HepG2 (cell line): ENCODE measurements around the gene PLCXD1. TPM values are rescaled to one million over a fixed set of nuclear protein-coding genes. Genes with fewer than 3 reads are reported as not detected.

Experiments
- AHR ChIP-seq: IDR thresholded peaks from 2 replicates; pipeline ENCODE4 v1.6.1; 2018; ENCODE audit warnings: missing genetic modification reagents, missing compliant biosample characterization
- ATF7-NPFF ChIP-seq: sonication (generic); formaldehyde crosslinking; IDR thresholded peaks from 2 replicates; pipeline ENCODE4 v1.8.1; 2023; ENCODE audit warnings: mild to moderate bottlenecking, low read depth, missing genetic modification reagents, moderate library complexity
- JUN ChIP-seq: sonication (generic); formaldehyde crosslinking; IDR thresholded peaks from 2 replicates; pipeline ENCODE4 v1.4.0; 2020; ENCODE audit warnings: mild to moderate bottlenecking, missing genetic modification reagents
- SALL1 ChIP-seq: sonication (generic); formaldehyde crosslinking; IDR thresholded peaks from 2 replicates; pipeline ENCODE4 v1.8.0; 2022; ENCODE audit warnings: mild to moderate bottlenecking, missing genetic modification reagents
- U2AF2 ChIP-seq: fragments of 200-400 bp; formaldehyde crosslinking; IDR thresholded peaks from 2 replicates; pipeline ENCODE4 v1.6.1; 2017; ENCODE audit warnings: low read depth, mild to moderate bottlenecking, low read length
- ZFP91 ChIP-seq: sonication (generic); formaldehyde crosslinking; IDR thresholded peaks from 2 replicates; pipeline ENCODE4 v1.9.0; 2022; ENCODE audit warnings: missing genetic modification reagents, mild to moderate bottlenecking, borderline replicate concordance
- ZMYM3 ChIP-seq: sonication (generic); formaldehyde crosslinking; IDR thresholded peaks from 2 replicates; pipeline ENCODE4 v1.5.1; 2020; ENCODE audit warnings: mild to moderate bottlenecking, missing genetic modification reagents
- ZNF18 ChIP-seq: sonication (generic); formaldehyde crosslinking; IDR thresholded peaks from 2 replicates; pipeline ENCODE4 v1.8.0; 2022; ENCODE audit warnings: mild to moderate bottlenecking, missing genetic modification reagents; ENCODE audit not compliant: insufficient replicate concordance
- ZNF280D ChIP-seq: sonication (generic); formaldehyde crosslinking; IDR thresholded peaks from 2 replicates; pipeline ENCODE4 v1.5.1; 2020; ENCODE audit warnings: mild to moderate bottlenecking, missing genetic modification reagents
- ZNF329 ChIP-seq: sonication (generic); formaldehyde crosslinking; IDR thresholded peaks from 2 replicates; pipeline ENCODE4 v1.9.0; 2021; ENCODE audit warnings: low read depth, mild to moderate bottlenecking, missing genetic modification reagents
- ZNF451 ChIP-seq: sonication (generic); formaldehyde crosslinking; IDR thresholded peaks from 2 replicates; pipeline ENCODE4 v1.5.0; 2020; ENCODE audit warnings: mild to moderate bottlenecking, missing genetic modification reagents
- polyA plus RNA-seq, 8 experiments: library from polyadenylated mRNA; depleted of rRNA in 3 of 8; stranded (reverse) in 7 of 8; unstranded in 1 of 8; fragments of >200 nt; fragmentation: Illumina TruSeq in 4 of 8; extraction: Trizol in 4 of 8; gene quantifications; 2 replicates each; pipeline versions ENCODE4 v1.2.1 to v1.2.3, GENCODE V29; 2011 to 2016; ENCODE audit warnings: low read depth in 4 of 8, missing spikeins in 1 of 8, mixed read lengths in 1 of 8; ENCODE audit not compliant: insufficient read depth in 1 of 8
- total RNA-seq, 5 experiments: library from RNA; depleted of rRNA; stranded (reverse); fragments of >200 nt; fragmentation: Illumina TruSeq; extraction: Trizol; gene quantifications; 2 replicates each; pipeline ENCODE4 v1.2.3, GENCODE V29; 2016; ENCODE audit warnings: low read depth in 1 of 5
- TF ChIP-seq, protein P1 (sequence below): sonication (generic); formaldehyde crosslinking; IDR thresholded peaks from 2 replicates; pipeline ENCODE4 v1.8.0; 2022; ENCODE audit warnings: missing genetic modification reagents, mild to moderate bottlenecking, moderate library complexity, borderline replicate concordance
- TF ChIP-seq, protein P2 (sequence below): sonication (generic); formaldehyde crosslinking; IDR thresholded peaks from 2 replicates; pipeline ENCODE4 v1.5.1; 2020; ENCODE audit warnings: mild to moderate bottlenecking, missing genetic modification reagents, borderline replicate concordance

PLCXD1 gene
- total and polyA plus RNA-seq, 2 of the 13 experiments (the other 11 are each of a cell fraction or from before 2014, with no cell fraction given), result 87.7 to 153 TPM

GRCh38 chrX:252244-252956 lies 28.8 kb upstream of the PLCXD1 start (continued):
- no peak for TF ChIP-seq ATF7-NPFF (CRISPR knock-in tag)
- TF ChIP-seq ZNF451, result no peak
- no peak for TF ChIP-seq ZFP91
- 0 out of 2 replicates have a peak, but pooled peaks have one; percentile 31 for TF ChIP-seq ZNF280D
- no peak for TF ChIP-seq ZNF329 (CRISPR knock-in tag)
- peak; percentile 63; the same call in 1 of the 2 replicates for TF ChIP-seq JUN
- TF ChIP-seq, protein P1, sequence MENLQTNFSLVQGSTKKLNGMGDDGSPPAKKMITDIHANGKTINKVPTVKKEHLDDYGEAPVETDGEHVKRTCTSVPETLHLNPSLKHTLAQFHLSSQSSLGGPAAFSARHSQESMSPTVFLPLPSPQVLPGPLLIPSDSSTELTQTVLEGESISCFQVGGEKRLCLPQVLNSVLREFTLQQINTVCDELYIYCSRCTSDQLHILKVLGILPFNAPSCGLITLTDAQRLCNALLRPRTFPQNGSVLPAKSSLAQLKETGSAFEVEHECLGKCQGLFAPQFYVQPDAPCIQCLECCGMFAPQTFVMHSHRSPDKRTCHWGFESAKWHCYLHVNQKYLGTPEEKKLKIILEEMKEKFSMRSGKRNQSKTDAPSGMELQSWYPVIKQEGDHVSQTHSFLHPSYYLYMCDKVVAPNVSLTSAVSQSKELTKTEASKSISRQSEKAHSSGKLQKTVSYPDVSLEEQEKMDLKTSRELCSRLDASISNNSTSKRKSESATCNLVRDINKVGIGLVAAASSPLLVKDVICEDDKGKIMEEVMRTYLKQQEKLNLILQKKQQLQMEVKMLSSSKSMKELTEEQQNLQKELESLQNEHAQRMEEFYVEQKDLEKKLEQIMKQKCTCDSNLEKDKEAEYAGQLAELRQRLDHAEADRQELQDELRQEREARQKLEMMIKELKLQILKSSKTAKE, result no peak; the same call in none of the 2 replicates
- peak; percentile 26 for TF ChIP-seq SALL1 (CRISPR knock-in tag)
- peak; percentile 86 for TF ChIP-seq ZNF18 (CRISPR knock-in tag)
- TF ChIP-seq ZMYM3 (CRISPR knock-in tag), result 0 out of 2 replicates have a peak, but pooled peaks have one; percentile 8
- TF ChIP-seq AHR, result no peak
- TF ChIP-seq, protein P2, sequence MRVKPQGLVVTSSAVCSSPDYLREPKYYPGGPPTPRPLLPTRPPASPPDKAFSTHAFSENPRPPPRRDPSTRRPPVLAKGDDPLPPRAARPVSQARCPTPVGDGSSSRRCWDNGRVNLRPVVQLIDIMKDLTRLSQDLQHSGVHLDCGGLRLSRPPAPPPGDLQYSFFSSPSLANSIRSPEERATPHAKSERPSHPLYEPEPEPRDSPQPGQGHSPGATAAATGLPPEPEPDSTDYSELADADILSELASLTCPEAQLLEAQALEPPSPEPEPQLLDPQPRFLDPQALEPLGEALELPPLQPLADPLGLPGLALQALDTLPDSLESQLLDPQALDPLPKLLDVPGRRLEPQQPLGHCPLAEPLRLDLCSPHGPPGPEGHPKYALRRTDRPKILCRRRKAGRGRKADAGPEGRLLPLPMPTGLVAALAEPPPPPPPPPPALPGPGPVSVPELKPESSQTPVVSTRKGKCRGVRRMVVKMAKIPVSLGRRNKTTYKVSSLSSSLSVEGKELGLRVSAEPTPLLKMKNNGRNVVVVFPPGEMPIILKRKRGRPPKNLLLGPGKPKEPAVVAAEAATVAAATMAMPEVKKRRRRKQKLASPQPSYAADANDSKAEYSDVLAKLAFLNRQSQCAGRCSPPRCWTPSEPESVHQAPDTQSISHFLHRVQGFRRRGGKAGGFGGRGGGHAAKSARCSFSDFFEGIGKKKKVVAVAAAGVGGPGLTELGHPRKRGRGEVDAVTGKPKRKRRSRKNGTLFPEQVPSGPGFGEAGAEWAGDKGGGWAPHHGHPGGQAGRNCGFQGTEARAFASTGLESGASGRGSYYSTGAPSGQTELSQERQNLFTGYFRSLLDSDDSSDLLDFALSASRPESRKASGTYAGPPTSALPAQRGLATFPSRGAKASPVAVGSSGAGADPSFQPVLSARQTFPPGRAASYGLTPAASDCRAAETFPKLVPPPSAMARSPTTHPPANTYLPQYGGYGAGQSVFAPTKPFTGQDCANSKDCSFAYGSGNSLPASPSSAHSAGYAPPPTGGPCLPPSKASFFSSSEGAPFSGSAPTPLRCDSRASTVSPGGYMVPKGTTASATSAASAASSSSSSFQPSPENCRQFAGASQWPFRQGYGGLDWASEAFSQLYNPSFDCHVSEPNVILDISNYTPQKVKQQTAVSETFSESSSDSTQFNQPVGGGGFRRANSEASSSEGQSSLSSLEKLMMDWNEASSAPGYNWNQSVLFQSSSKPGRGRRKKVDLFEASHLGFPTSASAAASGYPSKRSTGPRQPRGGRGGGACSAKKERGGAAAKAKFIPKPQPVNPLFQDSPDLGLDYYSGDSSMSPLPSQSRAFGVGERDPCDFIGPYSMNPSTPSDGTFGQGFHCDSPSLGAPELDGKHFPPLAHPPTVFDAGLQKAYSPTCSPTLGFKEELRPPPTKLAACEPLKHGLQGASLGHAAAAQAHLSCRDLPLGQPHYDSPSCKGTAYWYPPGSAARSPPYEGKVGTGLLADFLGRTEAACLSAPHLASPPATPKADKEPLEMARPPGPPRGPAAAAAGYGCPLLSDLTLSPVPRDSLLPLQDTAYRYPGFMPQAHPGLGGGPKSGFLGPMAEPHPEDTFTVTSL, result no peak
- no peak for TF ChIP-seq U2AF2
